ENCODE measurements around the gene DDX27.

Gene DDX27

GRCh38 chr20:49252556-49253350 is 33.5 kb downstream of the DDX27 start:
- no peak for DNase-seq

- DNase-seq: no peak
These were observed 37.0 kb downstream of the DDX27 start for GRCh38 chr20:49256261-49256660.

- DNase-seq: no peak
These were observed 40.1 kb downstream of the DDX27 start for GRCh38 chr20:49259284-49259683.

DNA sequence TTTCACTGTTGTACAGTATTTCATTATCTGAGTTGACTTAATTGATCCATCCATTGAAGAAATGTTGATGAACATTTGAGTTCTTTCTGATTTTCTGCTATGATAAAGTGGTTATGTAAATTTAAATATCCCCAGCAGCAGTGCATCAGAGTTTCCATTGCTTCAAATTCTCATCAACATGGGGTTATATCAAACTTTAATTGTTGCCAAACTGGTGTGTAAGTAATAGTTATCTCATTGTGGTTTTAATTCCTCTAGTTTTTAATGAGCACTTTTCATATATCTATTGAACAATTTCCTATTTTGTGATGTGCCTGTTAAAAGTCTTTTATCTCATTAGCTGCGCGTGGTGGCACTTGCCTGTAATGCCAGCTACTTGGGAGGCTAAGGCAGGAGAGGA is 40.6 kb downstream of the DDX27 start:
- no peak for DNase-seq

DNA sequence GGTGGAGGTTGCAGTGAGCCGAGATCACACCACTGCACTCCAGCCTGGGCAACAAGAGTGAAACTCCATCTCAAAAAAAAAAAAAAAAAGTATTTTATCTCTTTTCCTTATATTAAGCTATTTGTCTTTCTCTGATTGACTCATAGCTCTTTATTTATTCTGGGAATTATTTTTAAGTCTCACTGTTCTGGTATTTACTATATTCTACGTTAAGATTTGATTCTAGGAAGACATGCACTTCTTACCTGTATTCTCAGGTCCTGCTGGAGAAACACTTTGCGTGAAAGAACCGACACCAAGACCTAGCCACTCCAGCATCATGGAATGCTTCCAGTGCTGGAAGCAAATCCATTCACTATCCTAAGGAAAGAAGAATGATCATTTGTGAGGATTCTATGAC is 41.0 kb downstream of the DDX27 start:
- DNase-seq: no peak

DNA sequence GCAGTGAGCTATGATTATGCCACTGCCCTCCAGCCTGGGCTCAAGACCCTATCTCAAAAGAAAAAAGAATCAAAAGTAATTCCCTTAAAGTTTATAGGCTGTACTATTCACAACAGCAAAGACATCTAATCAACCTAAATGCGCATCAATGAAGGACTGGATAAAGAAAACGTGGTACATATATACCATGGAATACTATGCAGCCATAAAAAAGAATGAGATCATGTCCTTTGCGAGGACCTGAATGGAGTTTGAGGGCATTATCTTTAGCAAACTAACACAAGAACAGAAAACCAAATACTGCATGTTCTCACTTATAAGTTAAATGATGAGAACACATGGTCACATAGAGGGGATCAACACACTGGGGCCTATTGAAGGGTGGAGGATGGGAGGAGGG is 42.0 kb downstream of the DDX27 start:
- no peak for DNase-seq

DNA sequence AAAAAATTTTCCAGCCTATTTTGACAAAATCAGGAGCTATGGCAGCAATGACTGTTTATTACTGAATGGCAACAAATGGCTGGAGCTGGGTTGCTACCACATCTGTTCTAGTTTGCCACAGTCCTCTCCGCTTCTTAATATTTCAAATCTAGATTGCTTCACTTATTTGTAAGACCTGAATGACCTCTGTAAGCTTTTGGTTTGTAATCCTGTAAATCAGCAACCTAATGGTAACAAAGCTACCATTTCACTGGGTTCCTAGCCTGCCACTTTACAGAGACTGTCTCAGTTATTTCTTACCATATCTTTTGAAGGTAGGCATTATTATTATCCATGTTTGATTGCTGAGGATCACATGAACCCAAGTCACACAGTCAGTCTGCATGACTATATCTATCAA is 43.2 kb downstream of the DDX27 start:
- no peak for DNase-seq

DNA sequence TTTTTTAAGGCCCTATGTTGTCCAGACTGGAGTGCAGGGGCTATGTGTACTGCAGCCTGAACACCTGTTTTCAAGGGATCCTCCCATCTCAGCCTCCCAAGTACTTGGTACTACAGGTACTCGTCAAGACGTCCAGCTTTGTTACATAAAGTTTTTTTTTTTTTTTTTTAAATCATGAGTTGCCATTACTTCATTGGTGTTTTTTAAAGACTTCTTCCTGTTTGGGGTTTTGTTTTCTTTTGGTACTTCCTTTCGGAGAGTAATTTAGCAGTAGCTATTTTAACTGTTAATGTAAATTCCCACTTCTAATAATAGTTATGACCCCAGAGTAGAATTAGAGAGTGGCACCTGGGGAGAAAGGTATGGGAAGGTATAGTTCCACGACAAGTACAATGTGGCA is 48.1 kb downstream of the DDX27 start:
- no peak for DNase-seq

DNA sequence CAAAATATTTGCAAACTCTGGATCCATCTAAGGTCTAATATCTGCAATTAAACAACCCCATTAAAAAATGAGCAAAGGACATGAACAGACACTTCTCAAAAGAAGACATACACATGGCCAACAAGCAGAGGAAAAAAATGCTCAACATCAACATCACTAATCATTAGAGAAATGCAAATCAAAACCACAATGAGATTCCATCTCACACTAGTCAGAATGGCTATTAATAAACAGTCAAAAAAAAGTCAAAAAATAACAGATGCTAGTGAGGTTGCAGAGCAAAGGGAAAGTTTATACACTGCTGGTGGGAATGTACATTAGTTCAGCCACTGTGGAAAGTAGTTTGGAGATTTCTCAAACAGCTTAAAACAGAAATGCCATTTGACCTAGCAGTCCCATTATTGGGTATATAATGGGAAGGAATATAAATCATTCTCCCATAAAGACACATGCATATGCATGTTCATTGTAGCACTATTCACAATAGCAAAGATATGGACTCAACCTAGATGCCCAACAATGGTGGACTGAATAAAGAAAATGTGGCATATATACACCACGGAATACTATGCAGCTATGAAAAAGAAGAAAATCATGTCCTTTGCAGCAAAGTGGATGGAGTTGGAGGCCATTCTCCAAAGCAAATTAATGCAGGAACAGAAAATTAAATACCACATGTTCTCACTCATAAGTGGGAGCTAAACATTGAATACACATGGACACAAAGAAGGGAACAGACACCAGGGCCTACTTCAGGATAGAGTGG is 49.6 kb downstream of the DDX27 start:
- no peak for DNase-seq

DNA sequence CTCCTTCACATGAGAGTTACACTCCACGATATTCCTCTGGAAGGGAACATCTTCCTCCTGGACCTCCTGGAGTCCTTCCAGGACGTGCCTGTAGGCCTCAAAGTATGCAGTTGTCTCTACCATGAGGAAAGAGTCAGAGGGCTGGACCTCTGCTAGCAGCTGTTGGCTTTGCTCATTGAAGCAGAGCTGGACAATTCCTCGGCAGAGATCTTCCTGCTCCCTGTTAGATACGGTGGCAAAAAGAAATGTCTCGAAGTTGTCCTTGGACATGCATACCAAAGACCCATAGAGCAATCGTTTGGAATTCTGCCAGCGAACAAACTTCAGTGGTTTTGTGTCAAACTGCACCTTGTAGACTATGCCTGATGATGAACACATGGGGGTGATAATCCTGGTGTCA is 51.0 kb downstream of the DDX27 start:
- DNase-seq: no peak

DNA sequence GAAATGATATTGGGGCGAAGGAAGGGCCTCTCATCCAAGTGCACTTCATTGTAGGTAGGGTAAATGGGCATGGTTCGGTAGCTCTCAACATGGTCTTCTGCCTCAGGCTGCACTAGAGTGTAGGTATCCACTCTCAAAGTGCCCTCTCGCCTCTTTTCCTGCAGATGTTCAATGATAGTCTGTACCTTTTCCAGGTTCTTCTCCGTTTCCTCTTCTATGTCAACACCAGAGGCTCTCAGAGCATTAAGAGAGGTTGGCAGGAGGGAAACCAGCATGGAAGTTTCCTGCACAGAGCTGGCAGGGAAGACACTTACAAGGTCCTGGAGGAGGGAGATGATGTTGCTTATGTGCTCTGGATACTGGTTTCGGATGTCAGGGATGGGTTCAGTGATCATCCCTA is 51.5 kb downstream of the DDX27 start:
- no peak for DNase-seq

- DNase-seq: no peak
These were observed 53.4 kb downstream of the DDX27 start for GRCh38 chr20:49272654-49273053.

- no peak for DNase-seq
These were observed 54.6 kb downstream of the DDX27 start for GRCh38 chr20:49273696-49274277.

- DNase-seq: no peak
These were observed 56.0 kb downstream of the DDX27 start for GRCh38 chr20:49275216-49275615.

GRCh38 chr20:49275636-49276035 is 56.4 kb downstream of the DDX27 start:
- no peak for DNase-seq

GRCh38 chr20:49276161-49276960 is 57.1 kb downstream of the DDX27 start:
- DNase-seq: peak; percentile 73

- no peak for DNase-seq
These were observed 58.0 kb downstream of the DDX27 start for GRCh38 chr20:49276961-49277785.

DNA sequence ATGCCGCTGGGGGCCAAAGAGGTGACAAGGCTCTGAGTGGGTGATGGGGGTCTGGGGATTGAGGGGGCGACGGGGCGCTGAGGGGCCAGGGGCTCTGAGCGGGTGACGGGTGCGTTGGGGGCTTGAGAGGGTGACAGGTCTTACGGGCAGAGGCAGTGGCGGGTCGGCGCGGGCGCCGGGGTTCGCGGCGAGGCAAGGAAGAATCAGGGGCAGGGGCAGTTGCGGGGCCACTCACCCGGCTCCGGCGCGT is 58.5 kb downstream of the DDX27 start:
- DNase-seq: no peak

DNA sequence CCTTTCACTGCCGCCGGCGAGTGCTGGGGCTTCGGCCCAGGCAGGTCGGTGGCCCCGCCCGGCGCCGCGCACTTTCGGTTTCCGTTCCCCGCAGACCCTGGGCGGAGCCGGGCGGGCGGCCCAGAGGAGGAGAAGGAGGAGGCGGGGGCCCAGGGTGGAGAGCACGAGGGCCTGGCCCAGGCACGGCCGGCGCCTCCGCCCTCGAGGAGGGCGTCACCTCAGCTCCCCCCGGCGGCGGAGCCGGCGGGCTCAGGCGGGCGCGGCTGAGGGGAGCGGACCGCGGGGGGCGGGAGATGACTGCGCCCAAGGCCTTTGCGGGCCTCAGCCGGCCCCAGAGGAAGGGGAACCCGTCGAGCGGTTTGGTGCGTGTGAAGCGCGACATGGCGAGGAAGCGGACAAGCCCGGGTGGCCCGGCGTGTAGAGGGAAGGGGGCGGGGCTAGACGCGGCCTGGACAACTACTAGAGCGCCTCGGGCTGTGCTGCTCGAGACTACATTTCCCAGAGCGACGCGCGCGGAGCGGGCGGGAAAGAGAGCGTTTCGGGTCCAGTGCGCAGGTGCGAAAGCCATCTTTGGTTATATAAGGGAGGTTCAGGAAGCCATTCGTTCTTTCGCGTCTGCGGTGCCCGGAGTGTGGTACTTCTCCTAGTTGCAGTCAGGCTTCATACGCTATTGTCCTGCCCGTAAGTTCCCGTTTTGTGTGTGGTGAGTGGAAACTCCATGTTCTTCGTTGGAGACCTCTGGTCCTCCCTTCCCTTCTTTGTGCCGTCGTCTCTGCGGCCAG is 59.0 kb downstream of the DDX27 start, which contains the start of gene ZNFX1:
TSS of gene ZNFX1 (minus strand) at position 22 of the 782 bp plus-strand sequence. CDS start 2,218 bp downstream, outside the sequence.
- DNase-seq: peak; percentile 98

DNA sequence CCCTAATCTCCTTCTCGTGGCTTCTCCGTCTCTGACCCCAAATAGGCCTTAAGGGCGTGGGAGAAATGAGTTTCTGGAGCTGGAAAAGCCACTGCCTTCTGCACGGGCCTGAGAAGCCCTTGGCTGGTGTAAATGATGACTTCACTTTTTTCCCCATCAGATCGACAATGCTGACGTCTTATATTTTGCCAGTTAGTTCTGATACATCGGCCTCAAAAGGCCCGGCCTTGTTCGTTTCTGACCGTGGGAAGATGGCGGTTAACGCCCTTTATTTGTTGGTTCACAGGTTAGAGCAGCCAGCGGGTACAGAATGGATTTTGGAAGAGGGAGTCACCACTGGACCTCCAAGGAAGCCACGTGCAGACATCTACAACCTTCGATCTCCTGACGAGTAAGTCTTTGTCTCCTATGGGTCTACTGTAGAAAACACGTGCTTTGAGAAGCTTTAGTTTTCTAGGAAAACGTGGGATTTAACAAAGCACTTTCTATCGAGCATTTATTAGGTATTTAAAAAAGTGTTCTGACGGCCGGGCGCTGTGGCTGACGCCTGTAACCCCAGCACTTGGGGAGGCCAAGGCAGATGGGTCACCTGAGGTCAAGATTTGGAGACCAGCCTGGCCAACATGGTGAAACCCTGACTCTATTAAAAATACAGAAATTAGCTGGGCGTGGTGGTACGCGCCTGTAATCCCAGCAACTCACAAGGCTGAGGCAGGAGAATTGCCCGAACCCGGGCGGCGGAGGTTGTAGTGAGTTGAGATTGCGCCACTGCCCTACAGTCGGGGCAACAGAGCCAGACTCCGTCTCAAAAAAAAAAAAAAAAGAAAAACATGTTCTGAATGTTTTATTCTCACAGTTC is 59.8 kb downstream of the DDX27 start:
- peak; percentile 61 for DNase-seq

Measured in MV-4-11 (cell line).